C4-2B (cell line): ENCODE measurements around the gene ZNF516.
A peak's percentile ranks its signal among the peaks of the same experiment; 100 is the strongest.

ENCODE experiments used
- H3K27ac ChIP-seq: fragments of 450-650 bp; 2 replicates; pipeline ENCODE4 v1.5.1; 2017
- CTCF ChIP-seq: fragments of 450-650 bp; conservative IDR thresholded peaks from 2 replicates; pipeline ENCODE4 v1.5.1; 2017; ENCODE audit warnings: mild to moderate bottlenecking
- ZFX ChIP-seq: fragments of 450-650 bp; IDR thresholded peaks from 2 replicates; pipeline ENCODE4 v1.6.1; 2017

ZNF516 gene

GRCh38 chr18:76431437-76432273 is 63.4 kb downstream of the ZNF516 start:
- no peak overlapping the region for H3K27ac ChIP-seq
- TF ChIP-seq ZFX (no peak), CTCF (no peak)

- H3K27ac ChIP-seq, result no peak overlapping the region
- TF ChIP-seq ZFX (no peak), CTCF (no peak)
These were observed 64.4 kb downstream of the ZNF516 start for GRCh38 chr18:76430636-76431035.

- no peak overlapping the region for H3K27ac ChIP-seq
- TF ChIP-seq ZFX, result no peak
- no peak for TF ChIP-seq CTCF
These were observed 65.5 kb downstream of the ZNF516 start for GRCh38 chr18:76429262-76430126.

GRCh38 chr18:76428396-76429261 is 66.4 kb downstream of the ZNF516 start:
- TF ChIP-seq CTCF (no peak), ZFX (no peak)
- no peak overlapping the region for H3K27ac ChIP-seq

GRCh38 chr18:76426737-76427305 is 68.2 kb downstream of the ZNF516 start:
- H3K27ac ChIP-seq, result no peak overlapping the region
- TF ChIP-seq ZFX (no peak), CTCF (peak; percentile 90)

- TF ChIP-seq ZFX (no peak), CTCF (no peak)
- H3K27ac ChIP-seq, result no peak overlapping the region
These were observed 69.6 kb downstream of the ZNF516 start for GRCh38 chr18:76425146-76426131.
